Peyer's patch (tissue), 4 donors: ENCODE measurements around the gene C2CD4D. TPM values are rescaled to one million over a fixed set of nuclear protein-coding genes. Genes with fewer than 3 reads are reported as not detected.

ENCODE experiments used
- DNase-seq, 3 donors: peaks; one replicate each; pipeline ENCODE4 v3.0.0-alpha.2; 2017 to 2019
- H3K27ac ChIP-seq, 4 donors: fragments of 200-600 bp; sonication (generic); one replicate each; pipeline ENCODE4 v1.5.1; 2016 to 2019
- H3K27me3 ChIP-seq, 2 donors: fragments of 200-600 bp; sonication (generic); one replicate each; pipeline ENCODE4 v1.5.1; 2019
- H3K36me3 ChIP-seq, 3 donors: fragments of 200-600 bp; sonication (generic); one replicate each; pipeline ENCODE4 v1.5.1; 2016 to 2019
- H3K4me1 ChIP-seq, 4 donors: fragments of 200-600 bp; sonication (generic); one replicate each; pipeline ENCODE4 v1.5.1; 2016 to 2019
- H3K4me3 ChIP-seq, 4 donors: fragments of 200-600 bp; sonication (generic); 1 replicate in 3 of 4; 2 replicates in 1 of 4; pipeline ENCODE4 v1.5.1; 2016 to 2019; ENCODE audit warnings: mild to moderate bottlenecking in 1 of 4
- H3K9me3 ChIP-seq, 4 donors: fragments of 200-600 bp; sonication (generic); one replicate each; pipeline ENCODE4 v1.5.1; 2016 to 2019; ENCODE audit warnings: mild to moderate bottlenecking in 1 of 4
- POLR2A ChIP-seq, 2 donors: fragments of 450-650 bp; IDR thresholded peaks; one replicate each; pipeline ENCODE4 v1.5.1; 2017; ENCODE audit warnings: antibody characterized with exemption in 2 of 2, mild to moderate bottlenecking in 2 of 2, moderate library complexity in 2 of 2
- total RNA-seq, 4 donors: library from RNA; depleted of rRNA; stranded (reverse); fragments of >200 nt; gene quantifications; one replicate each; pipeline ENCODE4 v1.1.0, GENCODE V29; 2016
- TF ChIP-seq, protein P1 (sequence below), 6 experiments: fragments of 450-650 bp in 4 of 6; fragments of 200-600 bp in 2 of 6; sonication (generic) in 1 of 6; IDR thresholded peaks; one replicate each; pipeline ENCODE4 v1.5.1; 2017 to 2019; ENCODE audit warnings: antibody characterized with exemption in 6 of 6, mild to moderate bottlenecking in 3 of 6, moderate library complexity in 1 of 6

C2CD4D gene
- total RNA-seq, 4 donors from 2014 or later, result 0.54 TPM; not detected in 3

DNA sequence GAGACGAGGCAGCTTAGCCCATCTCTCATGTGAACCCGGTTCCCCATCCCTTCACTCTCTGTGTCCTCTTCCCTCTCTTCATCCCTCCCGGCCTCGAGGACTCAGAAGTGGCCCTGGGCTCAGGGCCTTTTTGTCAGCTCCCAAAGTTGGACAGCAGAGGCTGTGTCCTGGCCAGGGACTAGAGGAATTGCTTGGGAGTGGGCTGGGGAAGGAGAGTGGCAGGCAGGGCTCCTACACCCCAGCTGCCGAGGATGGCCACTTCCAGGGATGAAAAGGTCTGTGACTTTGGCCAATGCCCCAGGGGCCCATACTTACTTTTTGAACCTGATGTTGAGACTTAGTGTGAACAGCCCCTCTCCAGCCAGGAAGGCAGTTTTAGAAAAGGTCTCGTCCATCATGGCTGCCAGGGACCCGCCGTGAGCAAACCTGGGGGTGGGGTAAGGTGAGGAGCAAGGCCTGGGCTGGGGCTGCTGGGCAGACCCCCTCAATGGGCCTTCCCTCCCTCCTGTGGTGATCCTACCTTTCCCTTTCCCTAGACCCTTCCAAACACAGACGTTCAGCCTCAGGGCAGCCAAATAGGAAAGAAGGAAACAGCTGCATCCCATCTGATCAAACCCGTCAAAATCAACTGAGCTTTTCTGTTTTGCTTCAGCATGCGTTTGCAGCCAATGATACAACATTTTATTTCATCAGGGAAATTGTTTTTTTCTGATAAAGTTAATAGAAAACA, 8.4 kb upstream of the C2CD4D start:
- Histone ChIP-seq H3K36me3 (no peaks in the 10 kb centered on the region), H3K4me1 (no peaks in the 10 kb centered on the region), H3K4me3 (no peak overlapping the region), H3K27ac (no peak overlapping the region), H3K9me3 (no peaks in the 10 kb centered on the region), H3K27me3 (no peaks in the 10 kb centered on the region)
- DNase-seq, result peak in 1 of 3 donors; percentile 11
- TF ChIP-seq, protein P1, sequence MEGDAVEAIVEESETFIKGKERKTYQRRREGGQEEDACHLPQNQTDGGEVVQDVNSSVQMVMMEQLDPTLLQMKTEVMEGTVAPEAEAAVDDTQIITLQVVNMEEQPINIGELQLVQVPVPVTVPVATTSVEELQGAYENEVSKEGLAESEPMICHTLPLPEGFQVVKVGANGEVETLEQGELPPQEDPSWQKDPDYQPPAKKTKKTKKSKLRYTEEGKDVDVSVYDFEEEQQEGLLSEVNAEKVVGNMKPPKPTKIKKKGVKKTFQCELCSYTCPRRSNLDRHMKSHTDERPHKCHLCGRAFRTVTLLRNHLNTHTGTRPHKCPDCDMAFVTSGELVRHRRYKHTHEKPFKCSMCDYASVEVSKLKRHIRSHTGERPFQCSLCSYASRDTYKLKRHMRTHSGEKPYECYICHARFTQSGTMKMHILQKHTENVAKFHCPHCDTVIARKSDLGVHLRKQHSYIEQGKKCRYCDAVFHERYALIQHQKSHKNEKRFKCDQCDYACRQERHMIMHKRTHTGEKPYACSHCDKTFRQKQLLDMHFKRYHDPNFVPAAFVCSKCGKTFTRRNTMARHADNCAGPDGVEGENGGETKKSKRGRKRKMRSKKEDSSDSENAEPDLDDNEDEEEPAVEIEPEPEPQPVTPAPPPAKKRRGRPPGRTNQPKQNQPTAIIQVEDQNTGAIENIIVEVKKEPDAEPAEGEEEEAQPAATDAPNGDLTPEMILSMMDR (IDR thresholded peaks at IDR 0.05), result no peak
- TF ChIP-seq POLR2A (IDR thresholded peaks at IDR 0.05), result no peak

- Histone ChIP-seq H3K9me3 (no peaks in the 10 kb centered on the region), H3K4me1 (no peaks in the 10 kb centered on the region), H3K36me3 (no peaks in the 10 kb centered on the region), H3K27ac (no peak overlapping the region), H3K4me3 (no peak overlapping the region), H3K27me3 (no peaks in the 10 kb centered on the region)
- TF ChIP-seq, protein P1 (IDR thresholded peaks at IDR 0.05), result no peak
- TF ChIP-seq POLR2A (IDR thresholded peaks at IDR 0.05), result no peak
- peak in 1 of 3 donors; percentile 23 for DNase-seq
Measured at GRCh38 chr1:151846686-151847237, 7.1 kb upstream of the C2CD4D start.

- no peaks in the 10 kb centered on the region for H3K9me3 ChIP-seq
- H3K27me3 ChIP-seq, result no peaks in the 10 kb centered on the region
- H3K4me3 ChIP-seq, result no peak overlapping the region
- DNase-seq, result peak in 1 of 3 donors; percentile 9
- H3K36me3 ChIP-seq, result no peaks in the 10 kb centered on the region
- H3K27ac ChIP-seq, result no peak overlapping the region
- H3K4me1 ChIP-seq, result no peaks in the 10 kb centered on the region
- no peak for TF ChIP-seq POLR2A (IDR thresholded peaks at IDR 0.05)
- TF ChIP-seq, protein P1 (IDR thresholded peaks at IDR 0.05), result no peak
Measured at GRCh38 chr1:151846062-151846568, 6.5 kb upstream of the C2CD4D start.

DNA sequence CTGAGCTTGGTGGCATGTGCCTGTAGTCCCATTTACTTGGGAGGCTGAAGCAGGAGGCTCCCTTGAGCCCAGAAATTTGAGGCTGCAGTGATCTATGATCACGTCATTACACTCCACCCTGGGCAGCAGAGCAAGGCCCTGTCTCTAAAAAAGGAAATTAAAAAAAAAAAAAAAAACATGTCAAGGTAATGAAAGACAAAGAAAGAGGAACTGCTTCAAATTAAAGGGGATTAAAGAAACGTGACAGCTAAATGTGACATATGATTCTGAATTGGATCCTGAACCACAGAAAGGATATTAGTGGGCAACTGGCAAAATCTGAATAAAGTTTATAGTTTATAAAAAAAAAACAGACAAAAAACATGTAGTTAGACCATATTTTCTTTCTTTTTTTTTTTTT, 3.8 kb upstream of the C2CD4D start:
- TF ChIP-seq POLR2A (IDR thresholded peaks at IDR 0.05), result no peak
- TF ChIP-seq, protein P1 (IDR thresholded peaks at IDR 0.05), result no peak
- Histone ChIP-seq H3K27ac (no peak overlapping the region), H3K27me3 (no peaks in the 10 kb centered on the region)

GRCh38 chr1:151841141-151841540, 1.5 kb upstream of the C2CD4D start:
- DNase-seq, result no peak
- Histone ChIP-seq H3K27me3 (no peaks in the 10 kb centered on the region), H3K36me3 (no peaks in the 10 kb centered on the region), H3K4me3 (no peak overlapping the region), H3K9me3 (no peaks in the 10 kb centered on the region), H3K4me1 (peaks cover 0 to 31% (median 12%) of the 10 kb centered on the region in 4 donors), H3K27ac (no peak overlapping the region)
- no peak for TF ChIP-seq POLR2A (IDR thresholded peaks at IDR 0.05)
- TF ChIP-seq, protein P1 (IDR thresholded peaks at IDR 0.05), result no peak

More for the DNA sequence above, 3.8 kb upstream of the C2CD4D start:
- H3K4me3 ChIP-seq, result no peak overlapping the region
- no peaks in the 10 kb centered on the region for H3K9me3 ChIP-seq
- H3K4me1 ChIP-seq, result peaks cover 0 to 13% (median 6%) of the 10 kb centered on the region in 4 donors
- no peaks in the 10 kb centered on the region for H3K36me3 ChIP-seq
- no peak for DNase-seq
